ENCODE data around the gene SLC1A5.

GRCh38 chr19:46789371-46789770 is 977 bp upstream of the SLC1A5 start:
- no peak for TF ChIP-seq CTCF (IDR thresholded peaks at IDR 0.05; ENCODE audit: low read length)
- TF ChIP-seq EZH2 (optimal IDR thresholded peaks at IDR 0.05; ENCODE audit: low read depth, low read length): no peak
- TF ChIP-seq EZH2phosphoT487 (IDR thresholded peaks at IDR 0.05; ENCODE audit: low read length): no peak

Measured in MM.1S (cell line).